Ovary (tissue), 9 donors: ENCODE data around the gene SLC5A5. TPM values are rescaled to one million over a fixed set of nuclear protein-coding genes. Genes with fewer than 3 reads are reported as not detected.

ENCODE experiments used
- DNase-seq, 5 donors: peaks; one replicate each; pipeline ENCODE4 v3.0.0-alpha.2; 2019 to 2020
- H3K27ac ChIP-seq, 2 donors: fragments of 200-600 bp; one replicate each; pipeline versions ENCODE4 v1.5.1 to v1.8.0; 2019 to 2022
- H3K27me3 ChIP-seq: fragments of 200-600 bp; one replicate; pipeline ENCODE4 v1.8.0; 2022
- H3K36me3 ChIP-seq: fragments of 200-600 bp; sonication (generic); one replicate; pipeline ENCODE4 v1.5.1; 2019
- H3K4me1 ChIP-seq: one replicate; pipeline ENCODE4 v1.8.1; 2013; ENCODE audit warnings: mild to moderate bottlenecking, moderate library complexity; ENCODE audit not compliant: insufficient read depth
- H3K4me3 ChIP-seq: fragments of 200-600 bp; sonication (generic); one replicate; pipeline ENCODE4 v1.5.1; 2017
- H3K9me3 ChIP-seq, 2 donors: fragments of 200-600 bp in 1 of 2; sonication (generic) in 1 of 2; one replicate each; pipeline versions ENCODE4 v1.5.1 to v1.8.1; 2013 to 2019; ENCODE audit warnings: mild to moderate bottlenecking in 1 of 2, moderate library complexity in 1 of 2
- CTCF ChIP-seq, 3 donors: fragments of 450-650 bp in 2 of 3; fragments of 200-600 bp in 1 of 3; IDR thresholded peaks; one replicate each; pipeline versions ENCODE4 v1.5.1 to v1.8.0; 2016 to 2022; ENCODE audit warnings: antibody characterized with exemption in 3 of 3, mild to moderate bottlenecking in 1 of 3
- EP300 ChIP-seq: sonication (generic); formaldehyde crosslinking; IDR thresholded peaks from one replicate; pipeline ENCODE4 v1.6.1; 2017; ENCODE audit warnings: antibody characterized with exemption
- POLR2A ChIP-seq: fragments of 450-650 bp; IDR thresholded peaks from one replicate; pipeline ENCODE4 v1.6.1; 2017; ENCODE audit warnings: antibody characterized with exemption, mild to moderate bottlenecking, moderate library complexity
- whole genome bisulfite sequencing, 3 donors: extraction: QIAGEN DNeasy Blood & Tissue Kit in 1 of 3; methylation state at CpG; one replicate each; pipeline versions ENCODE4 v1.1.5 to v1.1.7; 2013 to 2017; 5-methylcytosine and 5-hydroxymethylcytosine counted together
- intact Hi-C, 4 donors: fragments of 100-400 bp; cut with DNase I; formaldehyde crosslinking; loops; one replicate each; pipeline versions ENCODE4 v1.11.0 to v1.15.1; 2022 to 2023
- polyA plus RNA-seq, 2 donors: library from polyadenylated mRNA; stranded (reverse); fragments of 200-250 nt in 1 of 2; fragments of 350-450 nt in 1 of 2; fragmentation: Illumina TruSeq in 1 of 2; extraction: RNeasy Lipid Tissue Mini Kit (QIAGEN cat#74804) in 1 of 2; gene quantifications; one replicate each; pipeline ENCODE4 v1.2.3, GENCODE V29; 2013 to 2014
- total RNA-seq, 7 donors: library from RNA; depleted of rRNA in 2 of 7; stranded (reverse); fragments of >200 nt in 2 of 7; fragmentation: NEBNext Ultra II Directional in 3 of 7; extraction: Animal tissue kit (Norgen Biotek cat#: 25700) in 3 of 7; gene quantifications; one replicate each; pipeline versions ENCODE4 v1.1.0 to v1.2.4, GENCODE V29; 2016 to 2023
- donor health status: DM: no; HTN: no; CAD: no; lungs with moderate emphysema.
- donor health status: DM: no; HTN: no; CAD: no.
- donor health status: Bipolar disorder and iron deficiency.
- donor health status: DM: yes; HTN: yes; CAD: no.
- donor health status: DM: no; HTN: no; CAD: no.
- donor health status: DM: yes; HTN: yes; CAD: no.

The SLC5A5 gene
- total and polyA plus RNA-seq, 9 donors = 0.07 TPM; not detected in 8

GRCh38 chr19:17931532-17932191 lies 59.9 kb downstream of the SLC5A5 start:
- peaks cover 2% of the 10 kb centered on the region for H3K4me1 ChIP-seq
- H3K27me3 ChIP-seq = no peaks in the 10 kb centered on the region
- intact Hi-C loops = no loop called here
- DNase-seq = peak in 1 of 5 donors; percentile 30
- WGBS, 3 donors = 24 to 29% (median 29%) methylated on average over 14 of the region's 14 CpGs
- no peaks in the 10 kb centered on the region for H3K36me3 ChIP-seq
- no peak overlapping the region for H3K27ac ChIP-seq
- TF ChIP-seq CTCF (IDR thresholded peaks at IDR 0.05) = no peak
- TF ChIP-seq EP300 = no peak
- no peak for TF ChIP-seq POLR2A
- no peaks in the 10 kb centered on the region for H3K9me3 ChIP-seq
- H3K4me3 ChIP-seq = no peak overlapping the region

DNA sequence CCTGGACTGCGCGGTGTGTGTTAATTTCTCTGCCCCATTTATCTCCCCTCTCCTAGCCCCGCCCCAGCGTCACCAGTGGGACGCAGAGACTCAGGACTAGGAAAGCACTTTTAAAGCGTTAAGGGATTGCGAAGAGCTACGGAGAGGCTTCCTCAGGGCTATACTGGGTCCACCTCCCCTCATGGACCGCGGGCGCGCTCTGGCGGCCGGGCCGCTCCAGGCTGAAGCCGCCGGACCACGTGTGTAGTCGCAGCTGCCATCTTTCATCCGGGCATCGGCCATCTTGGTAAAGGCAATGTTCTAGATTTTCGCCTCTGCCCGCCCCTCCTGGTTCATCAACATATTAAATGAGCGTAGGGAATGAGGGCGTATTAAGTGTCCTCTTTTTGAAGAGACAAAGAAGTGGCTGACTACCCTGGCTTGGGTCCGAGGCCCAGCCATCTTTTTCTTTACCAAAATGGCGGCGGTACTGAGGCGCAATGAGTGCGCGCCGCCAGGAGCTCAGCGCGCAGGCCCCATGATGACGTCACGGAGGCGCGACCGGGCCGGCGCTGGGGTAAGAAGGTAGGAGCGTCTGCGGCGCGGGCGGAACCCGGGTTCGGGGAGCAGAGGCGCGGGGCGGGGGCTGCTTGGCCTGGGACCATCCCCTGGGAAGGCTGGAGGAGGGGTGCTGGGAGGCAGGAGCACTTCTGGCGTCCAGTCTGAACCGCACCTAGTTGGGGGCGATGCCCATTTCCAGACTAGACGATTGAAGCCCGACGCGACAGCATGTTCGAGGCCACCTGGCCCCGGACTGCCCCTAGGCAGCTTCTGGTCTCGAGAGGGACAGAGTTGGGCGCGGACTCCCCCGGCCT lies 61.0 kb downstream of the SLC5A5 start, which contains the start of gene CCDC124:
Gene CCDC124 (plus strand): TSS at position 531 of the 854 bp plus-strand sequence. CDS start 3,406 bp downstream, outside the sequence.
- 0 to 1% (median 1%) methylated on average over 49 to 64 of the region's 64 CpGs for WGBS, 3 donors
- intact Hi-C loops = no loop called here

GRCh38 chr19:17933414-17934129 lies 61.8 kb downstream of the SLC5A5 start:
- 15 to 19% (median 19%) methylated on average over 19 of the region's 19 CpGs for WGBS, 3 donors
- intact Hi-C loops = no loop called here

More for the DNA sequence above, 61.0 kb downstream of the SLC5A5 start, which contains the start of gene CCDC124:
- H3K9me3 ChIP-seq = no peaks in the 10 kb centered on the region
- H3K4me1 ChIP-seq = peaks cover 2% of the 10 kb centered on the region
- no peaks in the 10 kb centered on the region for H3K36me3 ChIP-seq
- peak within 1 kb of the TSS; percentile 66 to 68 for H3K27ac ChIP-seq
- H3K4me3 ChIP-seq = peak within 1 kb of the TSS; percentile 94
- TF ChIP-seq EP300 (no peak), POLR2A (peak; percentile 80), CTCF (IDR thresholded peaks at IDR 0.05) (peak; percentile 61 to 74 (median 71))
- no peaks in the 10 kb centered on the region for H3K27me3 ChIP-seq
- peak; percentile 86 to 93 (median 90) for DNase-seq

More at GRCh38 chr19:17933414-17934129, 61.8 kb downstream of the SLC5A5 start:
- TF ChIP-seq EP300 (no peak), POLR2A (no peak), CTCF (IDR thresholded peaks at IDR 0.05) (no peak)
- Histone ChIP-seq H3K36me3 (no peaks in the 10 kb centered on the region), H3K9me3 (no peaks in the 10 kb centered on the region), H3K4me3 (peak overlapping the region; percentile 94), H3K27me3 (no peaks in the 10 kb centered on the region), H3K27ac (peak overlapping the region in 1 of 2 donors; percentile 68), H3K4me1 (peaks cover 2% of the 10 kb centered on the region)
- peak in 1 of 5 donors; percentile 28 for DNase-seq
